Measurements from ENCODE around the gene ETV6. TPM values are rescaled to one million over a fixed set of nuclear protein-coding genes. Genes with fewer than 3 reads are reported as not detected.

Gene ETV6
- total and polyA plus RNA-seq, 2 of the 8 experiments (the other 6 are each of a cell fraction or from before 2014, with no cell fraction given), result 5.5 to 23.9 TPM

DNA sequence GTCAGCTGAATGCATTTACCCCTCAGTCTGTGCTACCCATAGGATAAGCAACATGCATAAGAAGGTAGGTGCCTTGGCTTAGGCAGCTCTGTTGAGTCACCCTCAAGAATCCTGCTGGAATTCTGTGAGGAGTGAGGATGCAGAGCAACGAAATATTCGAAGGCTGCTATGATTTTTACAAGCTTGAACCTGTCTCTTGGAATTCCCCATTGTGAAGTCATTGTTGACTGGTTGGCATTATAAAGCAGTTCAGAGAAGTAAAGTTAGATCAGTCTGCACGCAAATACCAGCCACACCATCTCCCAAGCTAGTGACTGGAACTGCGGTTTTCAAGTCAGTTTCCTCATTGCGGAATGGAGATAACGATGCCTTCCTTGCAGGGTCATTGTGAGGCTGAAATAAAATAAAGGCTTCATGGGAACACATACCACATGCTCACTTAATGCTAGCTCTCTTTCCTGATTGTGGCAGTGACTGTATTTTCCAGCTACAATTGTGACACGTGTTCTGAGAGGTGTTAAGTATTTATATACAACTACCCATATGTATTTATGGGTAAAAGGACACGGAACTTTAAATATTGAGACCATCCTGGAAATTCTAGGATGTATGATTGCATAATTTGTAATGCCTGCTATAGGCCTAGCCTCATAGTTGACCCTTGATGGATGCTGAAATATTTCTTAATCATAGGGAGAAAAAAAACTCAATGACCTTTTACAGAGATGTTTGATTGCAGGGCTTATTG lies 96.7 kb downstream of the ETV6 start:
- no peak overlapping the region for H2BK20ac ChIP-seq (ENCODE audit: low read length)
- no peaks in the 10 kb centered on the region for H4K20me1 ChIP-seq (replicated peaks in 1 of 2; ENCODE audit: control insufficient read depth in 1 of 2, insufficient read depth in 2 of 2, low read length in 2 of 2)
- ChIA-PET POLR2A (ENCODE audit: partially characterized antibody) (interaction anchor here (1.3 to 1.6 kb wide), 3 partner anchors 12 to 50 kb away, joined by 3 read pairs; no protein-coding TSS in a partner anchor), CTCF (ENCODE audit: partially characterized antibody) (interaction anchor here (1.0 to 3.6 kb wide), 4 partner anchors 12 to 261 kb away, joined by 3 to 22 read pairs (median 4); no protein-coding TSS in a partner anchor)
- H3K23ac ChIP-seq (ENCODE audit: insufficient read length), result no peak overlapping the region
- no peak overlapping the region for H3K56ac ChIP-seq (replicated peaks; ENCODE audit: insufficient read length, low read depth, low read length)
- no peak overlapping the region for H2AFZ ChIP-seq (ENCODE audit: low read length)
- peaks cover 12 to 26% (median 14%) of the 10 kb centered on the region in 4 experiments; a peak in 5 of 7 replicates for H3K4me1 ChIP-seq (replicated peaks in 1 of 4; ENCODE audit: control insufficient read depth in 3 of 4, insufficient read depth in 4 of 4, low read length in 3 of 4)
- no peak overlapping the region for H2BK12ac ChIP-seq (ENCODE audit: low read depth, low read length)
- no peak overlapping the region for H3K9ac ChIP-seq (replicated peaks in 1 of 4; ENCODE audit: extremely low read depth in 1 of 4, low read depth in 3 of 4, low read length in 3 of 4)
- H3K4me2 ChIP-seq (ENCODE audit: insufficient read depth in 1 of 2, low read depth in 2 of 2, low read length in 2 of 2), result no peak overlapping the region
- no peak overlapping the region for H3K4ac ChIP-seq (replicated peaks; ENCODE audit: insufficient read length, low read depth, low read length)
- H4K8ac ChIP-seq (ENCODE audit: extremely low read depth, insufficient read depth, low read length), result no peak overlapping the region
- no peak overlapping the region for H2AK5ac ChIP-seq (ENCODE audit: low read depth, low read length)
- H3K27ac ChIP-seq (ENCODE audit: low read depth, low read length), result no peak overlapping the region
- no peak overlapping the region for H3K14ac ChIP-seq (ENCODE audit: insufficient read length)
- H3K36me3 ChIP-seq (ENCODE audit: control insufficient read depth in 2 of 4, insufficient read depth in 4 of 4, low read length in 3 of 4), result no peaks in the 10 kb centered on the region
- no peak overlapping the region for H2BK15ac ChIP-seq (ENCODE audit: low read length)
- no peak overlapping the region for H2BK5ac ChIP-seq (ENCODE audit: low read depth, low read length)
- WGBS, 2 experiments (ENCODE audit: extremely low coverage in 1 of 2, insufficient coverage in 1 of 2, insufficient read length in 1 of 2, insufficient replicate concordance in 2 of 2, low coverage in 1 of 2, low lambda C conversion rate in 2 of 2, missing lambda C conversion rate in 1 of 2), result 89% methylated on average over 8 of the region's 8 CpGs; no CpG with 5 or more reads in 1 of the 2 experiments
- no peak overlapping the region for H4K5ac ChIP-seq (ENCODE audit: insufficient read length, low read depth, low read length)
- no peak overlapping the region for H3K18ac ChIP-seq (ENCODE audit: extremely low read depth, low read length)
- no peak overlapping the region for H3K4me3 ChIP-seq (ENCODE audit: extremely low read depth in 1 of 4, insufficient read depth in 2 of 4, low read depth in 3 of 4, low read length in 4 of 4)
- peaks cover 2% of the 10 kb centered on the region; the same call in 1 of the 2 replicates for H3K79me1 ChIP-seq (ENCODE audit: low read depth, low read length)
- no peaks in the 10 kb centered on the region for H3K27me3 ChIP-seq (replicated peaks in 1 of 4; ENCODE audit: control insufficient read depth in 3 of 4, extremely low read depth in 1 of 4, insufficient read depth in 3 of 4, low read length in 3 of 4)
- H3K9me3 ChIP-seq (ENCODE audit: insufficient read depth in 2 of 2, low read depth in 1 of 2, low read length in 1 of 2), result no peaks in the 10 kb centered on the region
- no peaks in the 10 kb centered on the region; the same call in 1 of the 2 replicates for H3K23me2 ChIP-seq (ENCODE audit: low read depth, low read length)
- H3K79me2 ChIP-seq (ENCODE audit: control insufficient read depth in 1 of 2, insufficient read depth in 2 of 2, low read length in 2 of 2), result peaks cover 0 to 21% of the 10 kb centered on the region in 2 experiments; a peak in 3 of 4 replicates
- no peak overlapping the region for H2BK120ac ChIP-seq (replicated peaks; ENCODE audit: low read depth, low read length)
- TF ChIP-seq TBP (IDR thresholded peaks at IDR 0.05; ENCODE audit: low read depth, low read length) (no peak), JUN (IDR thresholded peaks at IDR 0.05; ENCODE audit: low read depth, low read length) (no peak), TEAD4 (IDR thresholded peaks at IDR 0.05; ENCODE audit: low read depth, low read length) (0 out of 2 replicates have a peak, but pooled peaks have one; percentile 2), KDM4A (IDR thresholded peaks at IDR 0.05; ENCODE audit: low read depth, low read length, severe bottlenecking) (no peak), CBX8 (IDR thresholded peaks at IDR 0.05; ENCODE audit: borderline replicate concordance, low read depth, low read length) (no peak), SIRT6 (IDR thresholded peaks at IDR 0.05; ENCODE audit: low read length) (no peak), SIX5 (IDR thresholded peaks at IDR 0.05; ENCODE audit: low read depth, low read length) (no peak), BCL11A (IDR thresholded peaks at IDR 0.05; ENCODE audit: low read depth in 2 of 2, low read length in 2 of 2) (no peak)
- no peak overlapping the region for H4K91ac ChIP-seq (replicated peaks; ENCODE audit: insufficient read length, low read length)
- FAIRE-seq (no peak), DNase-seq (ENCODE audit: low read depth in 1 of 2, low spot score in 2 of 2) (no peak)

All from H1 (cell line).